ENCODE data around the gene GSTK1.

Gene GSTK1

DNA sequence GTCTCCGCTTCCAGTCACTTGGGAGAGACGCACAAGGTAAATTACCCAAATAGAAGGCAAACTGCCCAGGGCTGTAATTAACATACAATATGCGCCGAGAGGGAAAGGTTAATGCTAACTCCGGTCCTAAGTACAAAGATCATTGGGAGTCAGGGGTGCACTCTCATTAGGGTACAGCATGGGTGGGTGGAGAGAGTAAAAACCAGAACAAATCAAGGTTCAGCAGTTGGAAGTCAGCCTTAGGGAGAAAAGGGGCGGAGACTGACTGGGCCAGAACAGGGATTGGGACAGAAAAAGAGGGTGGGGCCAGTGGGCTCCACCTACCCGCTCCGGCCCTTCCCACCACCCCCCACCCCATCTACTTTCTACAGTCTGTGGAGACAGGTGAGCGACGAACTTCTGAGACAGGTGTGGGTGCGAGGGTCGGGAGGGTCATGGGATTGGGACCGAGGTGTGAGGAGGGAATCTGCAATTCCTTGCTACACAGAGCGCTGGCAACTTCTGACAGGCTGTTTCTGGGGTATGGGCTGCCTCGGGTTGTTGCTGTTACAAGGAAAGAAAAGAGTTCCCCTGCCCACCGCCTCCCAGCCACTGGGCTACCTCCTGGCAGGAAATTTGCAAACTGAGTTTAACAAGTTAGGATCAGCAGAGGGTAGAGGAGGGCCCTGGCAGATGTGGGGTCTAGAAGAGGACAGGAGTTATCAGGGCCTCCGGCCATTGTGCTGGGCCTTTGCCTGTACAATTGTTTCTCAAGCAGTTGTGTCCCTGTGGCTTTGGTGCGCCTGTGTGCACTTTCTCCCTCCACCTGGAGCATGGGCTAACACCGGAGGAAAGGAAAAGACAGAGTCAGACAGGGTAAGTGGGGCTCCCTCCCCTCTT, 21.6 kb downstream of the GSTK1 start, which contains the start of gene TMEM139:
Gene TMEM139 (plus strand): TSS at position 368 of the 879 bp plus-strand sequence. CDS start 1,000 bp downstream, outside the sequence.
- TF ChIP-seq, protein P1, sequence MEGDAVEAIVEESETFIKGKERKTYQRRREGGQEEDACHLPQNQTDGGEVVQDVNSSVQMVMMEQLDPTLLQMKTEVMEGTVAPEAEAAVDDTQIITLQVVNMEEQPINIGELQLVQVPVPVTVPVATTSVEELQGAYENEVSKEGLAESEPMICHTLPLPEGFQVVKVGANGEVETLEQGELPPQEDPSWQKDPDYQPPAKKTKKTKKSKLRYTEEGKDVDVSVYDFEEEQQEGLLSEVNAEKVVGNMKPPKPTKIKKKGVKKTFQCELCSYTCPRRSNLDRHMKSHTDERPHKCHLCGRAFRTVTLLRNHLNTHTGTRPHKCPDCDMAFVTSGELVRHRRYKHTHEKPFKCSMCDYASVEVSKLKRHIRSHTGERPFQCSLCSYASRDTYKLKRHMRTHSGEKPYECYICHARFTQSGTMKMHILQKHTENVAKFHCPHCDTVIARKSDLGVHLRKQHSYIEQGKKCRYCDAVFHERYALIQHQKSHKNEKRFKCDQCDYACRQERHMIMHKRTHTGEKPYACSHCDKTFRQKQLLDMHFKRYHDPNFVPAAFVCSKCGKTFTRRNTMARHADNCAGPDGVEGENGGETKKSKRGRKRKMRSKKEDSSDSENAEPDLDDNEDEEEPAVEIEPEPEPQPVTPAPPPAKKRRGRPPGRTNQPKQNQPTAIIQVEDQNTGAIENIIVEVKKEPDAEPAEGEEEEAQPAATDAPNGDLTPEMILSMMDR (IDR thresholded peaks at IDR 0.05; ENCODE audit: low read depth, low read length, missing control alignments) = no peak
- H3K4me3 ChIP-seq (ENCODE audit: low read depth, low read length) = no peak within 1 kb of the TSS
- no peak for DNase-seq (ENCODE audit: low read depth)
- in situ Hi-C loops (cut with HindIII; ENCODE audit: low sequenced_read_pairs) = no loop called here

DNA sequence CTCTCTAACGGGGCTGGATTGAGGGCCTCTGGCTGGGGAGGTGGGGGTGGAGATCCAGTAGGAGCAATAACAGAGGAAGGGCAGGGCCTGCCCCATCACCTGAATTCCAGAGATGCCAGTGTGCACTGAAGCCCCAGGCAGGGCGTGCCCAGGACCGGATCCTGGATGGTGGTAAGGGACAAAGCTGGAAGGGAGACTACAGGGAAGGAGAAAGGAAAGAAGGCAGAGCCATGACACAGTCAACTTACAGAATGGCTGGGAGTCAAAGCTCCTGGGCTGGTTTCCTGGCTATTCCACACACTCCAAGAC, 22.2 kb downstream of the GSTK1 start:
- no peak for DNase-seq (ENCODE audit: low read depth)
- TF ChIP-seq, protein P1 (IDR thresholded peaks at IDR 0.05; ENCODE audit: low read depth, low read length, missing control alignments) = no peak
- no peak overlapping the region for H3K4me3 ChIP-seq (ENCODE audit: low read depth, low read length)
- in situ Hi-C loops (cut with HindIII; ENCODE audit: low sequenced_read_pairs) = no loop called here

DNA sequence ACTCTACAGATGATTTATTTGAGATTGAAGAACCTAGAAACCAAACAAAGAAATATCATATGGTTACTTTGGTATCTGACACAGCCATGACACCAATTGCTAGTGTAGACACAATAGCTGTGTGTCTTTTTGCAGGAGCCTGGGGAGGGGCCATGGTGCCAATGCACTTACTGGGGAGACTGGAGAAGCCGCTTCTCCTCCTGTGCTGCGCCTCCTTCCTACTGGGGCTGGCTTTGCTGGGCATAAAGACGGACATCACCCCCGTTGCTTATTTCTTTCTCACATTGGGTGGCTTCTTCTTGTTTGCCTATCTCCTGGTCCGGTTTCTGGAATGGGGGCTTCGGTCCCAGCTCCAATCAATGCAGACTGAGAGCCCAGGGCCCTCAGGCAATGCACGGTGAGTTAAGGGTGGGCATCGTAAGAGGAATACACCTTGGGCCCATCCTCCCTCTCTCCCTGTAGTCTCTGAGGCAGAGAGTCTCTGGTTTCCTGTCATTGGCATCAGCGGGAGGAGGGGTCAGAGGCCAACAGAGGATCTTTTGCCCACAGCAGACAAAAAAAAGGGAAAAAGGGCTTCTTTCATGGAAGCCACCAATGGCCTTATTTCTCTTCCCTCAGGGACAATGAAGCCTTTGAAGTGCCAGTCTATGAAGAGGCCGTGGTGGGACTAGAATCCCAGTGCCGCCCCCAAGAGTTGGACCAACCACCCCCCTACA, 22.7 kb downstream of the GSTK1 start:
- no peak overlapping the region for H3K4me3 ChIP-seq (ENCODE audit: low read depth, low read length)
- in situ Hi-C loops (cut with HindIII; ENCODE audit: low sequenced_read_pairs) = no loop called here
- no peak for DNase-seq (ENCODE audit: low read depth)

GRCh38 chr7:143286522-143286890, 23.3 kb downstream of the GSTK1 start:
- TF ChIP-seq, protein P1 (IDR thresholded peaks at IDR 0.05; ENCODE audit: low read depth, low read length, missing control alignments) = no peak
- in situ Hi-C loops (cut with HindIII; ENCODE audit: low sequenced_read_pairs) = no loop called here
- H3K4me3 ChIP-seq (ENCODE audit: low read depth, low read length) = no peak overlapping the region
- DNase-seq (ENCODE audit: low read depth) = no peak

More for the DNA sequence above, 22.7 kb downstream of the GSTK1 start:
- TF ChIP-seq, protein P1 (IDR thresholded peaks at IDR 0.05; ENCODE audit: low read depth, low read length, missing control alignments) = no peak

DNA sequence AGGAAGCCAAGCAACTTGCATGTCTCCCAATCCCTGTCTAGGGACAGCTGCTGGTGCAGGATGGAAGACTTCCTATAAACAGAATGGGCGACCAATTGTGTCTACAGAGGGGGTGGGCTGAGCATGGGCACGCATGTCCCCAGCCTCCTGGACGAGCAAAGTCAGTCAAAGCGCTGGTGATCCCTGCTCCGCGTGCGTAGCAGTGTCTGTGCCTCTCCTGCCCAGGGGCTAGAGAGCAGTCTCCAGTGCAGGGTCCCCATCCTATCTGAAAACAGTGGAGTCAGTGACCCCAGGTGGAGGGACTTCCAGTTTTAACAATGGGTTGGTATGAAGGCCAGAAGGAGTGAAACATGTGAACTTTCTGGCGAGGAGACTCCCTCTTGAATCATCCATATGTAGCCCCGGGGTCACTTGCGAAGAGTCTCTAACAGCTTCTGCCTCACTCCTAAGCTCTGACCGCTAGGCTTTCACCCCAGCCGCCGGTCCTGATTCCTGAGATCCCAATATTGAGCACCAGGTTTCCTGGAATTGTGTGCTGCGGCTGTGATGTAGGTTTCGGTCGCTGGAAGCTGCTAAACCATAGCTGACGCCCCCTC, 24.2 kb downstream of the GSTK1 start:
- in situ Hi-C loops (cut with HindIII; ENCODE audit: low sequenced_read_pairs) = no loop called here
- DNase-seq (ENCODE audit: low read depth) = no peak
- H3K4me3 ChIP-seq (ENCODE audit: low read depth, low read length) = peak overlapping the region; percentile 92
- TF ChIP-seq, protein P1 (IDR thresholded peaks at IDR 0.05; ENCODE audit: low read depth, low read length, missing control alignments) = no peak

Measured in astrocyte of the cerebellum (primary cell).